HG02763 (cell line): ENCODE results near the gene OMP.
"Not testable (repeated sequence)": the region's sequence is repeated elsewhere in the genome, so short reads cannot be mapped to it uniquely, and the experiment has no call there.

Source experiments
- ATAC-seq: cut with Tn5 transposase; IDR thresholded peaks from one replicate; pipeline ENCODE4 v1.9.1; 2021; ENCODE audit warnings: mild to moderate bottlenecking, moderate library complexity; ENCODE audit not compliant: unreplicated experiment

The OMP gene

DNA sequence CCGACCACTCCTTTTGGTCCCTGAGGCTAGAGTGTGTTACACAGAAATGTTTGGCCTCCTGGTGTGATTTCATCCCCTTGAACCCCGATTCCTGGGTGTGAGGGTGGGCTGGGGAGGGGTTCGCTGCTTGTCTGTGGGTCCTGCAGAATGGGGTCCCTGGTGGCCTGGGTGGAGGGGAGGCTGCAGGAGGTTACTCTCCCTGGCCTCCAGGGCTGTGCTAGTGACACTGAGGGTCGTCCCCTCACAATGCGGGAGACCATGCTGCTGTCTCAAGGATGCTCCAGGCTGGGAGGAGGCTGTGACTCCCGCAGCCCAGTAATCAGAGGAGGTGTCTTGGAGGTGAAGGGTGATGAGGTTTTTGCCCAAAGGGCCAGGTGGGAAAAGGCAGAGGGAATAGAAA lies 17.0 kb upstream of the OMP start:
- ATAC-seq, result no peak

DNA sequence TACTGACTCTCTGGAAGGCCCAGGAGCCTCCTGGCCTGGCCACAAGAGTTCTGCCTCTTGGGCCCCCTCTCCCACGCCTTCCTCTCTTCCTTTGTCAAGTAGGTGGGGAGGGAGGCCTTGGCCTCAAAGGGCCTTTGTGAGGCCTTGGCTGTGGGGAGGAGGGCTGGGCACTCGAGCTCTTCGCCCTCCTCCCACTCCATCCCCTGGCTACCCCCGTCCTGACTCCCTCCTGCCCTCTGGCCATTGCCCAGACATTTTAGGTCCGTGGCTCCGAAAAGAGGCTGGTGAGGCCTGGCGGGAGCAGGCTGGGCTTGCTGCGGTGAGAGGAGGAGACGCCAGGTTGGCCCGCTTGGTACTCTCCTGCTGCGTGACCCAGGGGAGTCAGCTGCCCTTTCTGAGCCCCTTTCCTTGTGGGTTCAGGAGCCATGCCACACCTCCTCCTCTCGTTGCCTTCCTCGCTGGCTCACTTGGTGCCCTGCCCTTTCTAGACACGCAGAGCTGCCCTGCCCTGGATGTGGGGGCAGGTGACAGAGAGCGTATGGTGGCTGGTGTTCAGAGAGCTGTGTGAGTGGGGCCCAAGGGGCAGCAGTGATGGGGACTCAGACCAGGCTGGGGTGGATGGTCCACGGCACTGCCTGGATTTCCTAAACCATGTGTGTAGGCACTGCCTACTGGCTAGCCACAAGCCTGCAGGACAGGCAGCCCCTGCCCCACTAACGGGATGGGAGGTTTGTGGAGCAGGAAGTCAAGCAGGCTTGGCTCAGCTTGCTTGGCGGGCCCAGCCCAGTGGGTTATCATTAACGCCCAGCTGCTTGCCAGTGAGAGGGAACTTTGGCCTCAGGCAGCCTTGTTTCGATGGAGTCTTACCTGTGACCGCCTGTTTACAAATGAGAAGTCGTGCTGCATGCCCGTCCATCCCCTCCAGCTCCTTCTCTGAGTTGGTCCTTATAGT lies 15.8 kb upstream of the OMP start:
- no peak for ATAC-seq

DNA sequence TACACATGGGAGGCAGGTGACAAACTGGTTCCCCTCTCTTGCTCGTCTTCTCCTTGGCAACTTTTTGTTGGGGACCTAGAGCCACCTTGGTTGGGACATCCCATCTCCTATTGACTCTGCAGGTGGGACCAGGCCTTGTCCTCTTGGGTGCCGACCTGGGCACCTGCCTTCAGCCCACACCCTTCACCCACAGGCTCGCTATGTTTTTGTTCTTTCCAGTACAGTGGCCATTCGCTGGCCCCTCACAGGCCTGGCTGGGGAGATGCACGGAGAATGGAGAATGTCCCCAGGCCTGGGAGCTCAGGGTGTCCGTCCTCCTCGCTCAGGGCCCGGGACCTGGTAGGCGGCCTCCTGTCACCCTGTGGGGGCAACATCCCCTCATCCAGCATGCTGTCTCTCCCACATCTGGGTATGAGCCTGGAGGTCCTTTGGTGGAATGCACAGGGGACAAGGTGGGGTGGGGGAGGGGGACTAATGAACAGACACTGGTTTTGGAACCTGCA lies 14.9 kb upstream of the OMP start:
- ATAC-seq, result no peak

DNA sequence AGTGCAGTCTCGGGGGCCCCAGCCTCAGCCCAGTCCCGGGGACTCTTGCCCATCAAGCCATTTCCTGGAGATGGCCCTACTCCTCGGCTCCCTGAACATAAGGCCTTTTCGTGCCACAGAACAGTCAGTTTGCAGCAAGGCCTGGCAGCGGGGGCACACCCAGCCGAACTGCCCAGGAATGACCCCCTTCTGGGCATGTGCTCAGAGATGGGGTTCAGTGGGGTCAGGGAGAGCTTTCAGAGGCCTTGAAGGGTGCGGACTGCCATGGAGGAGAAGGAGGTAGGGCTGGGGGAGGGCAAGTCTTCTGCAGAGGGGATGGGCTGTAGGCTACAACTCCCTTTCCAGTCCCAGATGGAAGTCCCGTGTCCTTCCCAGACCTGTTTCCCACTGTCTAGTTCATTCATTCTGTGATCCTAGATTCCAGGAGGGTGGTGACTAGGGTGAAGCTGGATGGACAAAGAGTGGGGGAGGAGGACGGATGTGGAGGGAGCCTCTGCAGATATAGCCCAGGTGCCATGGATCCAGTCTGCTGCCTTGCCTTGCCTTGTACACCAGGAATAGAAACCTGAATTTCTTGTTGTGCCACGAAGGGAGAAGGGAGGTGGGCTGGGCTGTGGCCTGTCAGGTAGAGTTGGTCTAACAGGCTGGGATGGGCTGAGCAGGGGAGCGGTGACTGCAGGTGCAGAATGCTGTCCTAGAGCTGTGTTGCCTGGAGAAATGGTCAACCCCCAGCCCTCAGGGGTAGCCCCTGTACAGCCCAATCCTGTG lies 14.2 kb upstream of the OMP start:
- ATAC-seq, result no peak

DNA sequence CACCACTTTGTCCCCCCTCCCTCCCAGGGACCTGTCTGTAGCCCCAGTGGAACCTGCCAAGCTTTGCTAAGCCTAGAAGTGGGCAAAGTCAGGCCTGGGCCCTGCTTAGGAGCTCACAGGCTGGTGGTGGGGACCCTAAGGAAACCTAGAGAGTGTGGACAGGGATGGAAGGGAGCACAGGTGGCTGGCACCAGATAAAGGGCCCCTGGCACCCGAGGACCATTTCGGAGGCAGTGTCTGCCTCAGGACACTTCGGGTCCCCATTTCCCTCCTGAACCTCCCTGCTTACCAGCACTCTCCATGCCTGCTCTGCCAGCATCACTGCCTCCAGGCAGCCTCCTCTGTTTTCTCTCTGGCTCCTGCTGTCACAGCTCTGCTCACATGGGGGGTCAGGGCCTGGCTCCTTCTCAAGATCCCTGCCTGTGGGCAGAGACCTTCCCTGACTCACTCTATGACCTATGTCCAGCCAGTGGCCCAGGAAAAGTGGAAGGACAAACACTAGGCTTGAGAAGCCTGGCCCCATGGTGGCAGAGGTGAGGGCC lies 13.6 kb upstream of the OMP start:
- no peak for ATAC-seq

DNA sequence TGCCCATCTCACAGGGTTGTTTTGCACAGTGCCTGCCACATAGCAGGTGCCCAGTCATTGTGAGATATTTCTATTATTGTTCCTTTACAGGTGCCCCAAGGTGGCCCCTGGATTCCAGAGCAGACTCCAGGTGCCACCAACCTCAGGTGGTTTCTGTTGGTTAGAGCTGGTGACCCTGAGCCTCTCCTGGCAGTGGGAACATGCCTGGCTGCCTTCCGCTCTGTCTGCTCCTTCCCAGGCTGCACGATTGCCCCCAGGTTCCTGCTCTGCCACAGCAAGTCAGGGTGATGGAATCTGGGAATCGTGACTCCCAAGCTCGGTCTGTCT lies 12.6 kb upstream of the OMP start:
- ATAC-seq, result no peak

DNA sequence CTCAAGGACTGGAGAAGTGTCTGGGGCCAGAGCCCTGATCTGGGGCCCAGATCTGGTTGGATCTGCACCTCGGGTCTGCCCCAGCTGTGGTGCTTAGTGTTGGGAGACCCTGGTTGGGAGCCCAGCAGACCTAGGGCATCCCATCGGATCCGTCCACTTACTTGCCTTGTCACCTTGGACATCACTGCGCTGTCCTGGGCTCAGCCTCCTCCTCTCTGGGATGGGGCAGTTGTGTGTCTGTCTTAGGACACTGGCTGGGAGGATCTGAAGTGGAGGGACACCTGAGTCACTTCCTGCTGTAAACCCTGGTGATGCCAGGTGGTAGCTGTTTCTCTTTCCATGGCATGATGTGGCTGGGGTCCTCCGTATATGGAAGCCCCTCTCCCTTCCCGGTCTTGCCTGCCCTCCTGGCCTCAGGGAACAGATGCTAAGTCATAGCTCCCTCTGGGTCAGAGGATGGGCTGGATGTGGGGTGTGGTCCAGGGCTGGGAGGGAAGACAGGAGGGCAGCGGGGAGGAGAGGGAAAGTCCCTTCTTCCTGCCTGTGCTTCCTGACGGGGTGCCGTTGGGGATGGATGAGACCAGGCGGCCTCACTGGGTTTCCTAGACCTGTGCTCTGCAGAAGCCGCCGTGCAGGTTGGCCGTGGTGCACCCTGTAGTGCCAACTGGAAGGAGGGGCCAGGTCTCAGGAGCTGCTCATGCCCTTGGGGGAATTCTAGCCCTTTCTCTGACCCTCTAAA lies 12.1 kb upstream of the OMP start:
- no peak for ATAC-seq

DNA sequence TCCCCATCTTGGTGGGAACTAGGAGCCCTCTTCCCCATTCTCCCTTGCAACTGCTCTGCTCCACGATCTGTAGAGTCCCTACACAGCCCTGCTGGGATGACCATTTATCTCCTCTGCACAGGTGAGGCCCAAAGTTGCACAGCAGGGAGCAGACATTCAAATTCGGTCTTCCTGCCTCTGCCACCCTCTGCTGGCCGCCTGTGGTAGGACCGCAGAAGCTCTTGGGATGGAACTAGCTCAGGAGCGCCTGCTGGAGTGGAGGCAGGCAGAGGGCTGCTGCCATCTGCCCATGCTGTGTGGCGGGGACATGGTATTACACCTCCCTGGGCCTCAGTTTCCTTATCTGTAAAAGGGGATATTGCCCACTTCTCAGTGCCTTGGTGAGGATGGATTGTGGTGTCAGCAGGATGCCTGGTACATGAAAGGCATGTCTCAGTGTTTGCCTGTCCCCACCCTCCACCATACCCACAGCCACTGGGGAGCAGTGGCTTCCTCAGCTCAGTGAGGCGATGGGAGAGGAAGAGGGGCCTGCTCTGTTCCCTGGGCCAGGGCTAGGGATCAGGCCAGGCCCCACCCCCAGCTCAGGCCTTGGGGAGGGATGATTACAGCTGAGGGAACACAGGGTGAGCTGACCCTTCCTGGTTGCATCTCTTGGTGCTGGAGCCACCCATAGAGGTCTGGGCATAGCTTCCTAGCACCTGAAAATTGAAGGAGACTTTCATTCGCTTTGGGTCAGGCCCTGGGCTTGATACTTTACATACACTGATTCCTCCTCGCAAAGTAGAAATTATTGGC lies 11.3 kb upstream of the OMP start:
- peak; percentile 67 for ATAC-seq

DNA sequence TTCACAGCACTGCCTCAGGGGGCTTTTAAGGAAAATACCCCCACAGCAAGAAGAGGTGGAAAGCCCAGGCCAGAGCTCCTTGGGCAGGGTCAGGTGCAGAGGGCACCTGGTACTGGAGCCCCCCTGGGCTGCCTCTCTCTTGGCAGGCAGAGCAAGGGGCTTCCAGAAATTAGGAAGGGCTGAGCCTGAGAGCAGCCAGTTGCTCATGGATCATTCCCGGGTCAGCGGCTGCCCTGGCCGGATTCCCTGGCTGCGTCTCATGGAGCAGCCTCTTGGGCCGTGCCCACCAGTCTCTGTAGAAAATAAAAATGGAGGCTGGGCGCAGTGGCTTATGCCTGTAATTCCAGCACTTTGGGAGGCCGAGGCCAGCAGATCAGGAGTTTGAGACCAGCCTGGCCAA lies 10.3 kb upstream of the OMP start:
- no peak for ATAC-seq

DNA sequence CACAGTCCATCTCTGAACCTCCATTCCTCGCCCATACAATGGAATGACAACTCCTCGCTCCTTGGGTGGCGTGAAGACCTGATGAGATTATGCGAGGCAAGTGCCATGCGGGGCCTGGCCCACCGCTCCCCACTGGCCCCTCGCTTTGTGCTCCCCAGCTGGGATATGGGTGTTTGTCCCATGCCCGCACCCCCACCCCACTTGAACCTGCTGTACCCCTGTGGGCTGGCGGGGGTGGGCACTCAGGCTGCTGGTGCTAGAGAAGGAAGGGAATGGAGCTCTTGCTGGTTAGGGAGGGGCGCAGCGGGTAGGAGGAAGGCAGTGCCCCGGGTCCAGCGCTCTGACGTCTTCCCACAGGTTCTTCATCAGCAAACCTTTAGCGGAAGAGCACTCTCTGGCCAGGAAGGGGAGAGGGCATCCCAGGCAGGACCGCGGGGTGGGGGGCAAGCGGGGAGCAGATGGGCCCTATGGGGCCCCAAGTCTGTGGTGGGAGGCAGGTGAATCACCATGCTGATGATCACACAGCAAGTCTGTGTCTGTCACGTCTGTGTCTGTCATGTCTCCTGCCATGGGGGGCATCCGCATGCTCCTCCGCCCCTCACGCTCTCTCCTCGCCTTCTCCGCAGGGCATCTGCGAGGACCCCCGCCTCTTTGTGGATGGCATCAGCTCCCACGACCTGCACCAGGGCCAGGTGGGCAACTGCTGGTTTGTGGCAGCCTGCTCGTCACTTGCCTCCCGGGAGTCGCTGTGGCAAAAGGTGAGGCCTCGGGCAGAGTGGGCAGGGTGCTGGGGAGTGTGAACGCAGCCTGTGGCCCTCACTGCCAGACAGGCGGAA lies 9.4 kb upstream of the OMP start:
- ATAC-seq, result no peak

DNA sequence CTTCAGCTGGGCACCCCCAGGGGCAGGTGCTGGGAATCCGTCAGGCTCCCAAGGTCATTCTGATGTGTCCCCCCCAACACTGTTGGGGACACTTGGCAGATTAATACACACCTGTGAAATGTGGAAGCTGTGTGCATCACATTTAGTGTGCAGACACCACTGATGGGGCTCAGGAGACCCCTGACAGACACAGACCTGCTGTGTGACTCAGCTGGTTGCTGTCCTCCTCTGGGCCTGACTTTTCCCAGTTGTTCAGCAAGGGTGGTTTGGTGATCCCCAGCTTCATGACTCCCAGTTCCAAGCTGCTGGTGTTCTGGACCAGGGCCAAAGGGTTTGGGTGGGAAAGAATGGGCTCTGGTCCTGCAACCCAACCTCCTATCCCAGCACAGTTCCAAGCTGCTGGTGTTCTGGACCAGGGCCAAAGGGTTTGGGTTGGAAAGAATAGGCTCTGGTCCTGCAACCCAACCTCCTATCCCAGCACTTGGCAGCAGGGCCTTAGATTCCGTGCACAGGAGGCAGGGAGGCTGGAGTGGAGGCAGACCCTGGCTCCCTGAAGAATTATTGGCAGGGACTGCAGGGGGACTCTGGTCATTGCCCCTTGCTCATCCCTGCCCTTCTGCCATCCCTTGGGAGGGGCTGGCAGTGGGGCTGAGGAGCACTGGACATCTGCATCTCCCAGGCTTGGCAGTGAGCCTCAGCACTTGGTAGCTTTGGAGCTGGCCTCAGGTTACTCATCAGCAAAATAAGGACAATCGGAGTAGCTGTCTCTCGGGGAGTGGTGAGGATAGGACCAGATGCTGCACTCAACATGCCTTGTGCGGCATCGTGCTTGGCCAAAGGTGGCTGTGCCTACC lies 8.4 kb upstream of the OMP start:
- ATAC-seq, result no peak

DNA sequence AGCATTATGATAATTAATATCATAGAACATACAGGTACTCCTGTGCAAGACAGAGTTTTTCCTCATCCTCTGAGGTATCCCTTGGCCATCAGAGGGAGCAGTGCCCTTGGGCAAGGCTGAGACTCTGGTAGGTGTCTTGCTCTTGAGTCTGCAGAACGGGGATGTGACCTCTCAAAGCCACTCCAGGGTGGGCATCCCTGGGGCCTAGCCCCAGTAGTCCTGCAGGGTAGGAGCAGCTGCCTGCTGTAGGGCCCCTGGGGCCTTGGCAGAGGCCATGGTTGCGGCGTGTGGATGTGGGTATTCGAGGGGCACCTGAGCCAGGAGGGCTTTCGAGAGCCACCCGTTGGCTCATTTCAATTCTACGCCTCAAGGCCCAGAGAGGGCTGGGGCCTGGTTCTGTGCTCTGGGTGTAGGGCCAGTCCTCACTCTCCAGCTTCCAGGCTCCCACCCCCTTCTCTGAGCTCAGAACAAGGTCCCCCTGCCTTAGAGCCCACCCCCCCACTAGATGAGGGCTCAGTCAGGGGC lies 7.7 kb upstream of the OMP start:
- ATAC-seq, result no peak

DNA sequence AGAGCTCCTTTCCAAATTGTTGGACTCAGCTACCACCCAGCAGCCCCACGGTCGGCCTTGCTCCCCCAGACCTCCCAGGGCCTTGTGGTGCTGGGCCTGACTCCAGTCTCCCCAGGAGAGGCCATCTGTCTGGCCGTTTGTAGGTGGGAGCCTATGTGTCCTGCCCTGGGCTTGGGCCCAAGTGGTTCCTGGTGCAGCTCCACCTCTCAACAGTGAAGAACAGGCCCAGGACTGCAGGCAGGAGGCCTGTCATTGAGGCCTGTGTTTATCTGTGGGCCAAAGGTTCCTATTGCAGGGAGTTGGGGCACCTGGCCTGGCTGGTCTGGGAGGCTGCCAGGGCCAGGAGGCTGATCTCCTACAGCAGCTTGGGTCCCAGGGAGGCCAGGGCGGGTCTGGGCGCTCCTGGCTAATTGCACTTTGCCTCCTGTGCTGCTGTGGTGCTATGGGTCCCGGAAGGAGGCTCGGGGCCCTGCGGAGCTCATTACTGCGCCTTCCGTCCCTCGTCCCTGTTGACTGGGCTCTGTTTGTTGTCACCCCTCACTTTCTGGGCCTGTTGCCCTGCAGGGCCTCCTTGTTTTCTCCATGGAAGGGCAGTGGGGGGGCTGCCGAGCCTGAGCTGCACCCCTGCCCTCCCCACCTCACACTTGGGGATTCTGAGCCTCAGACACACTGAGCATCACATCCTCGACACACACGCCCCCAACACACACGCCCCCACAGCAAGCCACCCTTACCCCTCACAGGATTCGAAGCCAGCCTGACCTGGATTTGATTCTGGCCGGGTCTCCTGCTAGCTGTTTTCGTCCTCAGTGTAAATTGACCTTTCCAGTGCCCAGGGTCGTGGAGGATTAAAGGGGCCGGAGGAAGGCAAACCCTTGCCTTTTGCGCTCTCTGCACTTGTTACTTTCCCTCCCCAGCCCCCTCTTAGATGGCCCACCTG lies 6.8 kb upstream of the OMP start:
- no peak for ATAC-seq

DNA sequence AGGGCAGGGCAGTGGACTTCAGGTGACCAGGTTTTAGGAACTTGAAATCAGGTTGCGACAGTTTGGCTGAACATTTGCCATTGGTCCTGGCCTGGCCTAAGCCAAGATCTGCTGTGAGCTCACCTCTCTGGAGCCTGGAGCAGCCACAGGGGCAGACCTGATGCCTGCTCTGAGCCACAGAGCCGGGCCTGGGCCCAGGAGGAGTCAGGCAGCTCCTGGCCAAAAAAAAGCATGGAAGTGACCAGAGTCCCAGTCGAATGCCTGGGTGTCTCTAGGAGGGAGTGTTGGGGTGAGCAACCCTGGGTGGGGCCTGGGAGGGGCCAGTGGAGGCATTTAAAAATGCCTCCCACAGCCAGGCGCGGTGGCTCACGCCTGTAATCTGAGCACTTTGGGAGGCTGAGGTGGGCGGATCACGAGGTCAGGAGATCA lies 6.0 kb upstream of the OMP start:
- no peak for ATAC-seq

DNA sequence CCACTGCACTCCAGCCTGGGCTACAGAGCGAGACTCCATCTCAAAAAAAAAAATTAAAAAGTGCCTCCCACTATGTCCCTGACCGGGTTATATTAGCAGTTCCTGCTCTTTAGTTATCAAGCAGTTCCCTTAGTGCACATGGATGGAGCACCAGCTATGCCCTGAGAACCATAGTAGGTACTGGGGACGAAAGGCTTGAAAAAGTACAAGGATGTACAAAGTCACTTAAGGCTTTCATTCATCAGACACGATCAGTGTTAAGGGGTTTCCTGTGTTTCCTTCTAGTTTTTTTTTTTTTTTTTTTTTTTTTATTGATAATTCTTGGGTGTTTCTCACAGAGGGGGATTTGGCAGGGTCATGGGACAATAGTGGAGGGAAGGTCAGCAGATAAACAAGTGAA lies 5.5 kb upstream of the OMP start:
- ATAC-seq, result not testable (repeated sequence)

DNA sequence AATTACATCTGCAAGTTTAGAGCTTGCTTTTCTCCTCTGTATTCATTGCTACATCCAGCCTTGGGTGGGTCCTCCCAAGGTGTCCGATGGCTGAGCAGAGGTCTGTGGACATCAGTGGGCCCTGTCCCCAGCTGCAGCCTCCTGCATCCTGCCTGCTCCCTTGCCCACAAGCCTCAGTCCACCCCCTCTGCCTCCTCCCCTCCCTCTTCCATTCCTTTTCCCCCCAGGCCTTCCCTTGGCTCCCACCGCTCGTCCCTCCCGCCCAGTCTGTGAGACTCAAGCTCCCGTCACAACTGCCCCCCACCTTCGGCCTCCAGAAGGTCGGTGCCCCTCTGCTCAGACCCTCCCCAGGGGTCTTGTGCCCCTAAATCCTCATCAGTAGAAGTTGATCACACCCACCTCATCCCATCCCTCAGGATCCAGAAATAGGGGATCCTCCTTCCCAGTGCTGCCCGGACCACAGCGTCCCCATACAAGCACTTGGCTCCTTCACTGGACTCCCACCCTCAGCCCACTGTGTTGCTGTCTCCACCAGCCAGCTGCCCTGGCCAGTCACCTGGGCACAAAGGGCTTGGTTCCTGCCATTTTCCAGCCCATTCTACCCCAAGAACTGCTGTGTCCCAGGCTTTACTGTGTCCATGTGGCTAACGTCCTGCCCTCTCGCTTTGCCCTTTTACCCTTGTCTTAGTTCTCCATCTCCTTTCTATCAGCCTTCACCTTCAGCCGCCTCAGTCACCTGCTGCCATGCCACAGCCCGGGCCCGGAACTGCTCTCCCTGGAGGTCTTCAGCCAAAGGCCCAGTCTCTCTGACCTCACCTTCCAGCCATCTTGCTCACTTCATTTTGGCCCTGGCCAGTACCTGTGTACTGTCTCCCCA lies 2.2 kb upstream of the OMP start:
- ATAC-seq, result no peak
